Stimulated activated CD4-positive, alpha-beta T cell treated with anti-CD3 and anti-CD28 coated beads, Interleukin-4, amount 100 ng/mL, for 4 hours (primary cell): Measurements from ENCODE around the gene ATPAF1.

ENCODE experiments used
- DNase-seq, 2 experiments: peaks; one replicate each; pipeline ENCODE4 v3.0.0-alpha.2; 2020

ATPAF1 gene

GRCh38 chr1:46646844-46647243, 21.3 kb downstream of the ATPAF1 start:
- no peak for DNase-seq

DNA sequence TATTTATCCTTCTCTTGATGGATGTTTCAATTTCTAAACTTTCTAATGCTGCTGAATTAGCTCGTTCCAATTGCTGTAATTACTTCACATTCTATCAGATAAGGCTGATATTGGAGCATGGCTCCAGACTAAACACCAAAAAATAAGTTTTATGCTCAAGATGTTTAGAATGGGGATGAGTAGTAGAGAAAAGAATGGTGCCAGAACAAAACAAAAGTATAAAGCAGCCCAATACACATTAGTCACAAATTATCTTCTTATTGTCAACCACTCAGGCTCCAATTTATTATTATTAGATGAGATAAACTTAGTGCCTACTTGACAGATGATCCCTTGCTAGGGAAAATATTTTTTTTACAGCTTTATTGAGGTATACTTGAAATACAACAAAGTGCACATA, 21.8 kb downstream of the ATPAF1 start:
- DNase-seq = no peak

DNA sequence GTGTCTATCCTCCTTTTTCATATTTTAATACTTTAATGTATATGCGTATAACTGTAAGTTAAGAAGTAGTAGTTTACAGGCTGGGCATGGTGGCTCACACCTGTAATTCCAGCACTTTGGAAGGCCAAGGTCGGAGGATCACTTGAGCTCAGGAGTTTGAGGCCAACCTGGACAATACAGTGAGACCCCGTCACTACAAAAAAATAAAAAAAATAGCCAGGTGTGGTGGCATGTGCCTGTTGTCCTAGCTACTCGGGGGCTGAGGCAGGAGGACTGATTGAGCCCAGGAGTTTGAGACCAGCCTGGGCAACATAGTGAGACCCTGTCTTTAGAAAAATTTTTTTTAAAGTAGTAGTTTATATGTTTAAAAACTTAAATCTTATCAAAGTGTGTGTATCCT, 22.3 kb downstream of the ATPAF1 start:
- DNase-seq = no peak

- no peak for DNase-seq
Measured at GRCh38 chr1:46643368-46643775, 24.8 kb downstream of the ATPAF1 start.

DNA sequence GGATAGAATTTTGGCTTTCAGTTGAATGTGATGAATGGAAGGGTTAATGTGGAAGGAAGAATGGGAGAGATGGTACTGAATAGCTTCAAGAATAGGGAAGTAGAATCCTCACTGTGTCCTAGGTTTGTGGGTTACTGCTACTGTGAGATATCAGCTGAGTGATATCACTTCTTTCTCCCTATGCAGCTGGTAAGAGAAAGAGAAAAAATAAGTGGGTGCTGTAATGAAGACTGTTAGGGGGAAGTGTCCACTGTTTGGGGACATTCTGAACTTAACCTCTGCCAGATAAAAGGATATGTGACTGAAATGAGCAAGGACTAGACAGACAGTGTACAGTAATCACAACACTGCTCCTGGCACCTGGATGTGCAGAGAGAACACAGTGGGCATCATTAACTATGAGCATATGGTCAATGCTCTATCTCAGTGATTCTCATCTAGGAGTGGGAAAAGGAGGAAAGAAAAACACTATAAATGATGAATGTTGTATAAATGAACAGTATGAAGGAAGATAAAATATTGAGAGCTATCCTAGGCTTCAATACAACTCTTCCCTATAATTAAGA, 26.0 kb downstream of the ATPAF1 start:
- no peak for DNase-seq

GRCh38 chr1:46639547-46639946, 28.6 kb downstream of the ATPAF1 start:
- no peak for DNase-seq

GRCh38 chr1:46638921-46639320, 29.2 kb downstream of the ATPAF1 start:
- no peak for DNase-seq

DNA sequence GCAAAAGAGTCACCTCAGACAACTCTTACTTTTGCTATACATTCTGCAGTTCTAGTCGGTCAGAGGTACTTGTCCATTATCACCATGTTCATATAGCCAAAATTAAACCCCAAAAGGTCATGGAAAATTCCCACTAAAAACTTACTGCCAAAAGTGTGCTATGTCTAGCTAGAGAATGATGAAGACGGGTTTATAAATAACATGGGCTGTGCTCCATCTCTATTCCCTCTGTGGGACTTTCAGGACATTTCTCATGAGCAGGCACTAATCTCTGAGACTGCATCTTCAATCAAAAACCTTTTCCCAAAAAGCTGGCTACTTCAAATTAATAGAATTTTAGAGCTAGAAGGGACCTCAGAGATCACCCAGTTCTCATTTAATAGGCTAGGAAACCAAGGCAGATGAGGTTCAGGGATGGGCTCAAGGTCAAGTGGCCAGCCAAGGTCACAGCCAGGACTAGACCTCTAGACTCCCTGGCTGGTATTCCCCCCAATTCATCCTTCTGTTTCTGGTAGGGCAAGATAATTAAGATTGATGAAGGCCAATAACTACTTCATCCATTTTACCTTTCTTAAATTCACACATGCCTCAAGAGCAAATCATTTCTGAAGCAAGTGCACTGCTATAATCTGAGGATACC, 30.6 kb downstream of the ATPAF1 start:
- no peak for DNase-seq

GRCh38 chr1:46635205-46635604, 33.0 kb downstream of the ATPAF1 start:
- DNase-seq = no peak

DNA sequence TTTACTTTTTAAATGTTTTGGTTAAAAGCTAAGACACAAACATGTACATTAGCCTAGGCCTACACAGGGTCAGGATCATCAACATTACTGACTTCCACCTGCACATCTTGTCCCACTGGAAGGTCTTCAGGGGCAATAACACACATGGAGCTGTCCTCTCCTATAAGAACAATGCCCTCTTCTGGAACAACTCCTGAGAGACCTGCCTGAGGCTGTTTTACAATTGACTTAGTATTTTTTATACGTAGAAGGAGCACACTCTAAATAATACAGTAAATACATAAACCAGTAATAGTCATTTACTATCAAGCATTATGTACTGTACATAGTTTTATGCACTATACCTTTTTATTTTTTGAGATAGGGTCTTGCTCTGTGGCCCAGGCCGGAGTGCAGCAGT, 37.4 kb downstream of the ATPAF1 start:
- no peak for DNase-seq

DNA sequence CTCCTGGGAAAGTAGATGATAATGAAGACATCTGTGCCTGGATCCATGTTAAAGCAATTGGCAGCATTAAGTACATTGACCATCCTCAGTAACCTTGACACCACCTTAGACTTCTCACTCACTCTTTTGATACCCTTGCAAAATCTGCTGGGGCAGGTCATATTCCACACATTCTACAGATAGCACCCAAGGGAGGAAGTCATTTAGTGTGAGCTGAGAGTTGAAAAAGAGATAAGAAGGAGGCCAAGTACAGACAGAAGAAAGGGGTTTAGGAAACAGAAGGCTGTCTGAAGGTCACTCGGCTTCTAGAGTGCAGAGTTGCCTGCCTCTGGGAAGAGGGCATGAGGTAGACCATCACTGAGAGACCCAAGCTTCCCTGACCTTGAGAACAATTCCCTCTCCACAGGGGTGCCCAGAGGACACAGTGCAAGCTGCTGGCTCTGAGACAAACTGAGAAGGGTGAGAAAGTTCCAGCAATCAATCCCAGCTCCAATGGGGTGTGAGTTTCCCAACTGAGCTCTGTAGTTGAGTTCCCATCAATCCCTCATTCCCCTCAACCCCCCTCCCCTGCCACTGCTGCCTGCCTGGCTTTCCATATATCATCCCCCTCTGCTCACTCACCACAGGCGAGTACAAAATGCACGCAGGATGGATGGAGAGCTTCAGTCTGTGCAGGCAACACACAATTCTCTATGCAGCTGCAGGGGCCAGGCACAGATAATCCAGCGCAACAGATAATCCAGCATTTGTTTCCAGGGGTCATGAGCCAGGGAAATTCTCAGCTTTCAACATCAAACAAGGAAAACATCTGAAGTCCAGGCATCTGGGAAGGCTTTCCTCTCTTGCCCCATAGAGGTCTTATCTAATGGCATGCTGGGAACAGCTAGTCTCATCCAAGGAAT, 44.2 kb downstream of the ATPAF1 start:
- no peak for DNase-seq

DNA sequence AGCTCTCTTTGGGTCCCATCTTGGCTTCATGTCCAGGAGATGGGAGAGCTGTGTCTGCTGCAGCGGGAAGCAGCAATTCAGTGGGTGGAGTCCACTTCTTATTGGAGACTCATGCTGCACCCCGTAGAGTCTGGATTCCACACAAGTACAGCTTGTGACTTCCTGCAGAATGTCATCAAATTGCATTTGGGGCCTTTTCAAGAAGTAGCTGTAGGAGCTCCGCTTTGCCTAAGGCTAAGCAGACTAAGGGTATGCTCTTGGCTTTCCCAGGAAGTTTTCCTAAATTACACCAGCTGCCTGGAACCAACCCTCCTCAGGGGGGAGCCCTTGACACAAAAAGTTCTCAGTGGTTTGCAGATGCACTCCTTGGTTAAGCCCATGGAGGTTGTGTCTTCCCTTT, 45.8 kb downstream of the ATPAF1 start:
- DNase-seq = no peak

- no peak for DNase-seq
Measured at GRCh38 chr1:46621930-46622329, 46.2 kb downstream of the ATPAF1 start.

DNA sequence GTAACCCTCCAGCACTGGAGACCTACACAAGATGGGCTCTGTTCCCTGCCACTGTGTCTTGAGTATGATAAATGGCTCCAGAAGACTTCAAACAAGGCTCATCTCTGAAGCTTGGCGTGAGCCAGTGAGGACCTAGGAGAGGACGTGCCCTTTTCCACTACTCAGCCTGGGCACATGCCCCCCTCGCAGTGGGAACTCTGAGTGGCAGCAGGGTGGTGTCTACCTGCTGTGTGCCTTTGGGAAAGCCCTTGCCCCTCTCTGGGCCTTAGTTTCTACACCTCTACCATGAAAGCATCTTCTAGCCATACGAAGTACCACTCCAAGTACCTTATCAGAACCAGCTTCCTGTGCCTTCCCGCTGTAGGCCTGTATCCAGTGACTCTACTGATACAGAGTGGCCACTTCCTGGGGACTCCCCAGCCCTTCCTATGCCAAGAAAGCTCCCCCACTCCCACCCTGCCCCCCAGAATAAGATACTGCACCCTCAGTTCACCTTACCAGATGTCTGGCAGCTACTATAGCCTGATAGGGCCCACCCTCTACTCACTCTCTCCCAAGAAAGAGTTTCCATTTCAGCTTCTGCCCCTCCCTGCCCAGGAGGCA, 48.4 kb downstream of the ATPAF1 start:
- no peak for DNase-seq

GRCh38 chr1:46618754-46619415, 49.3 kb downstream of the ATPAF1 start:
- DNase-seq = no peak

DNA sequence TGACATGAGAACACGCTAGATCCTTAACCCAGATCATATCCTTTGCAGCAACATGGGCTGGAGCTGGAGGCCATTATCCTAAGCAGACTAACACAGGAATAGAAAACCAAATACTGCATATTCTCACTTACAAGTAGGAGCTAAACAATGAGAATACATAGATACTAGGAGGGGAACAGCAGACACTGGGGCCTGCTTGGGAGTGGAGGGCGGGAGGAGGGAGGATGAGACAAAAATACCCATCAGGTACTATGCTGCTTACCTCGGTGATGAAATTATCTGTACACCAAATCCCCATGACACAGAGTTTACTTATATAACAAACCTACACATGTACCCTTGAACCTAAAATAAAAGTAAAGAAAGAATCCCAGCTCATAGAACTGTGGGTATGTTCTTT, 50.3 kb downstream of the ATPAF1 start:
- no peak for DNase-seq

DNA sequence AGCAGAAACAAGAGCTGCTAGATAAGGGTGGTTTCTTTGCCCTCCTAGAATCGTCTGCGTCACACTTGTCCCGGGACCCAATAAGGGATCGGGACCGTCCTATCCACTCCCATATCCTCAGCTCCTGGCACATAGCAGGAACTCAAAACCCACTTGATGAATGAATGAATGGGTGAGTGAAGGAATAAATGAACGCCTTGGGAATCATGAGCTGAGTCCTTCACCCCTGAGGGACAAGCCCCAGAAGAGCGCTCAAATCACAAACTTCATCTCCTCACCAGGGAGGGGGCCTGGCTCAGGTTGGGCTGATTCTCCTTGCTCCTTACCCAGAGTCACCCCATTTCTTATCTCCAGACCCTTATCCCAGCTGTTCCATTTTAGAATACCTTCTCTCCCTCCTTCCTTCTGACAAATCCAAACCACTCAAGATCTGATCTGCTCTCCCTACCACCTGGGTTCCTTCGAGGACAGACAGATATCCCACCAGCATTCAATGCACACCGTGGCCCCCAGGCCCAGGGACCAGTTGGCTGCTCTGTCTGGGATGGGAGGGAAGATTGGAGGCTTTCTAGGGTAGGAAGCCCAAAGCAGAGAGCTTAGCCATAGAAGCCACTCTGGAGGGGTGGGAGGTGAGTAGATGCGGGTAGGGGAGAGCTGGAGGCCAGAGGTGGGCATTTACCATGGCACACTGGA, 50.9 kb downstream of the ATPAF1 start:
- no peak for DNase-seq

- DNase-seq = peak; percentile 68 to 82
Measured at GRCh38 chr1:46616277-46617107, 51.7 kb downstream of the ATPAF1 start, which contains the start of gene MOB3C. Gene MOB3C (minus strand): TSS chr1:46616811. CDS start chr1:46613321, 3,490 bp downstream.

- DNase-seq = no peak
Measured at GRCh38 chr1:46615735-46616134, 52.4 kb downstream of the ATPAF1 start.

DNA sequence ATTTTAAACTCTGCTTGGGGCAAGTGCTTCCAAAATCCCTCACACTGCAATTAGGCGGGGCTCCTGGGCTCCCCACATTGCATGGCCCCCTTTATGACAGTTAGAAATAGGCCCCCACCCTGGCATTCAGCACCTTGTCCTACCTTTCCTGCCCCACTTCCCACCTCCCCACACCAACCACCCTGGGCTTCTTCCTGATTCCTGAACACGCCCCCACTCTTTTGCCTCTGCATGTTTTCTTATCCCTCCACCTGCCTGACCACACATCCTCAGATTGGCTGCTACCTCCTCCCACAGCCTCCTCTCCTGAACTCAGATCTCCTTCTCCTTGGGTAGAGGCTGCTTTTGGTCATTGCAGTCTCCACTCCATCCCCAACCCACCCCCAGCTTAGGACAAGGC, 53.1 kb downstream of the ATPAF1 start:
- no peak for DNase-seq

DNA sequence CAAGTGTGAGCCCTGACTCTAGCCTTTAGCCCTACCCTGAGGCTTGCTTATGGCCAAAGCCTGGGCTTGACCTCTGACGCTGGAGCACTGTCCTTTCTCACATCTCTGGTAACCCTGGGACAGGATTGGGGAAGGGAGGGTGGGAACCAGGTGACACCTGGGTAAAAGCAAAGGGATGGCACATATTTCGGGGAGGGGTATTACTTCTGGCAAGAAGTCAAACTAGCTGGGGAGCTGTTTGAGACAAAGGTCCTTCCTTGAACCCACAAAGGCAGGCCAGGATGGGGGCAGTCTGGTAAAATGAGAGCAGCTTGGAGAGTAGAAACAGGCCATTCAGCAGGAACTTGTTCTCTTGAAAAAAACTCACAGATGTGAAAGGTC, 53.6 kb downstream of the ATPAF1 start:
- no peak for DNase-seq
